AG04450 (cell line): ENCODE data around the gene UGGT1. TPM values are rescaled to one million over a fixed set of nuclear protein-coding genes. Genes with fewer than 3 reads are reported as not detected.

Source experiments
- CTCF ChIA-PET: fragments of 300-600, 350-600 bp; formaldehyde crosslinking; extraction: SDS; loops from one replicate; lab custom pipeline; 2022; ENCODE audit warnings: antibody characterized with exemption, inconsistent platforms; lab: Charles Lee
- POLR2A ChIA-PET: fragments of 350-600 bp; formaldehyde crosslinking; extraction: SDS; loops from one replicate; lab custom pipeline; 2021; ENCODE audit warnings: antibody characterized with exemption, inconsistent platforms; lab: Yijun Ruan, JAX
- DNase-seq: peaks from one replicate; pipeline ENCODE4 v3.0.0-alpha.2; 2011; ENCODE audit warnings: low read depth, low spot score
- H3K27ac ChIP-seq: one replicate; pipeline ENCODE4 v1.5.1; 2012; ENCODE audit warnings: low read depth, low read length, control low read depth
- H3K27me3 ChIP-seq: one replicate; pipeline ENCODE4 v1.6.0; 2012; ENCODE audit warnings: low read length; ENCODE audit not compliant: control insufficient read depth, insufficient read depth
- H3K4me3 ChIP-seq: 2 replicates; pipeline ENCODE4 v1.5.1; 2011; ENCODE audit warnings: mild to moderate bottlenecking, low read depth, low read length, control low read depth
- H3K9me3 ChIP-seq: 2 replicates; pipeline ENCODE4 v1.5.1; 2012; ENCODE audit warnings: low read length; ENCODE audit not compliant: control insufficient read depth, insufficient read depth
- polyA plus RNA-seq: library from polyadenylated mRNA; depleted of rRNA; stranded (reverse); fragments of >200 nt; gene quantifications from 2 replicates; pipeline ENCODE4 v1.2.3, GENCODE V29; 2011
- TF ChIP-seq, protein P1 (sequence below): IDR thresholded peaks from 2 replicates; pipeline ENCODE4 v1.5.1; 2011; ENCODE audit warnings: low read depth, low read length, control low read depth, inconsistent platforms

The UGGT1 gene
- polyA plus RNA-seq, 1 experiment: 61.4 TPM

DNA sequence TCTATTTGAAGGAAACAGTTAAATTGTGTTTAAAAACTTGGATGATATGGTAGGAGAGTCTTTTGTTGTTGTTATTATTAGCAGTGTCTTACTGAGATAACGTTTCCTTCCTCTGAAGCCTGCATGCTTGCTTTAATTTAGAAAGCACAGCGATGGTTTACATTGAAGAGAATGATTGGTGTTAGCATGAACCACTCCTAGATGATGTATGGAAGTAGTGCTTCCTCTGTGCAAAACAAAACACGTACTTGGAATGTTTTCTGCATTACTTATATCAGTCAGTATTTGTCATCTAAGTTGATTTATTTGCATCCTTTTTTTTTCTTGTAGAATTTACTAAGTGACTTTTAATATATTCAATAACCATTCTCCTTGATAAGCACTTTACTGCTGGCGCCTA, 89.0 kb downstream of the UGGT1 start:
- CTCF ChIA-PET: interaction anchor here (0.5 to 1.9 kb wide), 7 partner anchors 8 to 406 kb away, joined by 3 to 11 read pairs (median 3); no protein-coding TSS in a partner anchor

DNA sequence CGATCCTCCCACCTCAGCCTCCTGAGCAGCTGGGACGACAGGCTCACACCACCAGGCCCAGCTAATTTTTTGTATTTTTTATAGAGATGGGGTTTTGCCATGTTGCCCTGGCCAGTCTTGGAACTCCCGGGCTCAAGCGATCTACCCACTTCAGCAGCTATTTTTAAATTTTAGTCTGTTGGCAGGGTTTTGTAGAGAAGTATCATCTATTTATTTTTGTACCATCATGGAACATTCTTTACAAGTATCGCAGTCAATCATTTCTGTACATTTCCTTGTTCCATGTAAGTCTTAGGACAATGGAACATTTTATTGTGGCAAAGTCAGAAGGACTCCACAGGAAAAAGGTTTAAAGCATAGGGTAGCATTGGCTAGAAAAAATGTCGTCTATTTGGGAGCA, 94.6 kb downstream of the UGGT1 start:
- DNase-seq: no peak
- TF ChIP-seq, protein P1, sequence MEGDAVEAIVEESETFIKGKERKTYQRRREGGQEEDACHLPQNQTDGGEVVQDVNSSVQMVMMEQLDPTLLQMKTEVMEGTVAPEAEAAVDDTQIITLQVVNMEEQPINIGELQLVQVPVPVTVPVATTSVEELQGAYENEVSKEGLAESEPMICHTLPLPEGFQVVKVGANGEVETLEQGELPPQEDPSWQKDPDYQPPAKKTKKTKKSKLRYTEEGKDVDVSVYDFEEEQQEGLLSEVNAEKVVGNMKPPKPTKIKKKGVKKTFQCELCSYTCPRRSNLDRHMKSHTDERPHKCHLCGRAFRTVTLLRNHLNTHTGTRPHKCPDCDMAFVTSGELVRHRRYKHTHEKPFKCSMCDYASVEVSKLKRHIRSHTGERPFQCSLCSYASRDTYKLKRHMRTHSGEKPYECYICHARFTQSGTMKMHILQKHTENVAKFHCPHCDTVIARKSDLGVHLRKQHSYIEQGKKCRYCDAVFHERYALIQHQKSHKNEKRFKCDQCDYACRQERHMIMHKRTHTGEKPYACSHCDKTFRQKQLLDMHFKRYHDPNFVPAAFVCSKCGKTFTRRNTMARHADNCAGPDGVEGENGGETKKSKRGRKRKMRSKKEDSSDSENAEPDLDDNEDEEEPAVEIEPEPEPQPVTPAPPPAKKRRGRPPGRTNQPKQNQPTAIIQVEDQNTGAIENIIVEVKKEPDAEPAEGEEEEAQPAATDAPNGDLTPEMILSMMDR: no peak
- Histone ChIP-seq H3K9me3 (no peaks in the 10 kb centered on the region), H3K27me3 (no peaks in the 10 kb centered on the region), H3K4me3 (no peak overlapping the region), H3K27ac (no peak overlapping the region)
- CTCF ChIA-PET: interaction anchor here (0.6 to 1.1 kb wide), 4 partner anchors 8 to 611 kb away, joined by 3 to 6 read pairs (median 3); no protein-coding TSS in a partner anchor
- POLR2A ChIA-PET: interaction anchor here (1.0 to 2.2 kb wide), 2 partner anchors 16 to 121 kb away, joined by 3 to 7 read pairs; no protein-coding TSS in a partner anchor

More for the DNA sequence above, 89.0 kb downstream of the UGGT1 start:
- Histone ChIP-seq H3K27me3 (no peaks in the 10 kb centered on the region), H3K9me3 (no peaks in the 10 kb centered on the region), H3K27ac (no peak overlapping the region), H3K4me3 (no peak overlapping the region)
- TF ChIP-seq, protein P1: no peak
- no peak for DNase-seq
- POLR2A ChIA-PET: interaction anchor here (1.0 kb wide), 1 partner anchor 383 kb away, joined by 4 read pairs; no protein-coding TSS in a partner anchor

DNA sequence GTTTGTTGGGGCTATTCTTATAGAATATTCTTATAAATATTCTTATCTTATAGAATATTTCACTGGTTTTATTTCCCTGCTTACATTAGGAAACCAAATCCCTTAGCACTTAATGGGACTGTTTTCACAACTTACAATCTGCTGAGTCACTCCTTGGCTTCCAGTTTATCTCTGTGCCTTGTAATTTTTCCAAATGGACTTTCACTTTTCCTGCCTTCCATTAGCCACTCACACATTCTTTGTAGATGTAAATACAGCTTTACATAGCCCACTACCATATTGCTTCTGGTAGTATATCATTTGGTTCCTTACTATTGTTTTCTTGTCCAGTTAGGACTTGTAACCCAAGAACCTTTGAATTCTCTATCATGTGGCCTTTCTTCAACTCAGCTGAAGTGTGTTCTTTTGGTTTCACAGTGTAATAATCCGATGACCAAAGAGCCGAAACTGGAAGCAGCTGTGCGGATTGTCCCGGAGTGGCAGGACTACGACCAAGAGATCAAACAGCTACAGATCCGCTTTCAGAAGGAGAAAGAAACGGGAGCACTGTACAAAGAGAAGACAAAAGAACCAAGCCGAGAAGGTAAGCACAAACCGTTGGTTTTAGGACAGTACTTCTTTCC, 96.1 kb downstream of the UGGT1 start:
- Histone ChIP-seq H3K27me3 (no peaks in the 10 kb centered on the region), H3K4me3 (no peak overlapping the region), H3K9me3 (no peaks in the 10 kb centered on the region), H3K27ac (peak overlapping the region; percentile 32)
- TF ChIP-seq, protein P1: no peak
- ChIA-PET CTCF (no interaction called here), POLR2A (no interaction called here)
- DNase-seq: no peak

DNA sequence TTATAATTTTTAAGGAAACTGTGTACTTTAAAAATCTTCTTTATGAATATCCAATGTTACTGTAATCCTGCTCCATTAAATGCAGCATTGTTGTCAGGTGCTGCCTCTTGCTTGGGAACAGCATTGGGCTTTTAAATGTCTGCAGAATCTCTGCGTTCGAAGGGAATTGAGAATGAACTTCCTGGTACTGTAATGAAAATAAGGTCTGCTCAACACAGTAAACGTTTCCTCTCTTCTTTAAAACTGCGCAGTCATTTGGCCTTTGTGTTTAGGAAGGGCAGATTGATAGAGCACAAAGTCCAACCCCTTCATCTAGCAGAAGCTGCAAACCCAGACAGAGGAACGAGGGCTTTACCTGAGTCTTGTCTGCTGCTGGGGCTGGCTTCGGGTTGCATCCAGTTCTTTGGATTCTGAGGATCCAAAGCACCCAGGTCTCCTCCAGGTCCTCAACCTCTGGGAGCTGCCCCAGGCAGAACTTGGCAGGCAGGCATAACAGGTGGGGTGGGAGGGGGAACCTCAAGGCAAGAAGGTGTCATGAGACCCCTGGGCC, 104.5 kb downstream of the UGGT1 start:
- TF ChIP-seq, protein P1: no peak
- H3K27ac ChIP-seq: no peak overlapping the region
- no peak overlapping the region for H3K4me3 ChIP-seq
- no peaks in the 10 kb centered on the region for H3K9me3 ChIP-seq
- DNase-seq: no peak
- CTCF ChIA-PET: no interaction called here
- no peaks in the 10 kb centered on the region for H3K27me3 ChIP-seq
- POLR2A ChIA-PET: no interaction called here

DNA sequence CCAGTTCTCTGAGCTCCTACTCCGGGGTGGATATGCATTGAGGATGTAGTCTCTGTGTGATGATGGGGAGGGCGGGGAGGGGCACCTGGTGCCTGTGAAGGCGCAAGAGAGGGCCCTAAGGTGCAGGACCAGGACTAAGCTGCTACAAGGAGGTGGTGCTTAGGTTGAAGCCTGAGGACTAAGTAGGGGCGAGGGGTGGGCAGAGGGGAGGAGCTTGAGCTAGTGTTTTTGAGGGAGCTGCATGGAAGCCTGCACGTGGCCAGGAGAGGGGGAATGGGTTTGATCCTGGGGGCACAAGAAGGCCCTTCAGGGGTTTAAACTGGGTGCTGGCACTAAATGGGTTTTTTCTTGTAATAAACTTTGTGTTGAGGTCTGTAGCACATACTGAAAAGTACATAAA, 105.0 kb downstream of the UGGT1 start:
- POLR2A ChIA-PET: no interaction called here
- DNase-seq: no peak
- Histone ChIP-seq H3K27me3 (no peaks in the 10 kb centered on the region), H3K27ac (no peak overlapping the region), H3K9me3 (no peaks in the 10 kb centered on the region), H3K4me3 (no peak overlapping the region)
- CTCF ChIA-PET: no interaction called here
- TF ChIP-seq, protein P1: no peak
